ENCODE results near the gene ZNF451. TPM values are rescaled to one million over a fixed set of nuclear protein-coding genes. Genes with fewer than 3 reads are reported as not detected.

ZNF451 gene
- polyA plus RNA-seq, 1 donor from 2014 or later: 60.2 TPM

- H3K27me3 ChIP-seq (ENCODE audit: insufficient read depth, low read depth, low read length): no peaks in the 10 kb centered on the region
- no peaks in the 10 kb centered on the region for H3K9me3 ChIP-seq (ENCODE audit: low read length)
- no peak overlapping the region for H3K4me3 ChIP-seq (ENCODE audit: low read length)
- H2AFZ ChIP-seq (ENCODE audit: low read depth, low read length): no peak overlapping the region
- no peaks in the 10 kb centered on the region for H3F3A ChIP-seq (ENCODE audit: insufficient read depth, low read length, poor library complexity, severe bottlenecking)
- H3K27ac ChIP-seq (ENCODE audit: low read length): no peak overlapping the region
- H4K20me1 ChIP-seq (ENCODE audit: insufficient read depth): no peaks in the 10 kb centered on the region
- H3K36me3 ChIP-seq (ENCODE audit: insufficient read depth, low read length): no peaks in the 10 kb centered on the region
- no peaks in the 10 kb centered on the region for H3K79me2 ChIP-seq (replicated peaks; ENCODE audit: insufficient read depth, low read length)
- no peaks in the 10 kb centered on the region for H3K9me2 ChIP-seq (ENCODE audit: insufficient read depth, low read length)
- TF ChIP-seq SMC3 (conservative IDR thresholded peaks at IDR 0.05; ENCODE audit: poor library complexity) (no peak), RAD21 (conservative IDR thresholded peaks at IDR 0.05) (no peak), TAF1 (IDR thresholded peaks at IDR 0.05; ENCODE audit: low read depth) (no peak), MXI1 (conservative IDR thresholded peaks at IDR 0.05; ENCODE audit: poor library complexity, severe bottlenecking) (no peak), EP300 (conservative IDR thresholded peaks at IDR 0.05; ENCODE audit: poor library complexity, severe bottlenecking) (no peak), EZH2 (IDR thresholded peaks at IDR 0.05; ENCODE audit: borderline replicate concordance, insufficient read depth, low read length, poor library complexity, severe bottlenecking) (no peak), REST (IDR thresholded peaks at IDR 0.05; ENCODE audit: borderline replicate concordance) (no peak)
- H3K4me2 ChIP-seq (ENCODE audit: low read length): no peak overlapping the region
- no peak overlapping the region for H3K9ac ChIP-seq (ENCODE audit: low read length)
These were observed 68.7 kb downstream of the ZNF451 start for GRCh38 chr6:57158658-57159057.

DNA sequence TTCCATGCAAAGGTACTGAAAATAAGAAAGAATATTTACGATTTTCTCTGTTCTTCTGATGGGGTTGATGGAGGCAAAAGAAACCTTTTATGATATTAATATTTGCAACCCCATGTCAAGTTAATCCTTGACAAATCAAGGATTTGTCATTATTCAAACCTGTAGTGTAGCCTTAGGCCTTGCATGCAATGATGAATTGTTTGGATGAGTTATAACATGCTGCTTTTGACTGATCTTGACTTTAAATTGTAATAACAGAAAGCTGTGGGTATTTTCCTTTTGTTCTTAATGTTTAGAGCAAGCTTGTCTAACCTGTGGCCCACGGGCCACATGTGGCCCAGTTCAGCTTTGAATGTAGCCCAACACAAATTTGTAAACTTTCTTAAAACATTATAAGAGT is 69.1 kb downstream of the ZNF451 start:
- no peaks in the 10 kb centered on the region for H3K27me3 ChIP-seq (ENCODE audit: insufficient read depth, low read depth, low read length)
- H3K79me2 ChIP-seq (replicated peaks; ENCODE audit: insufficient read depth, low read length): no peaks in the 10 kb centered on the region
- TF ChIP-seq CTCF (IDR thresholded peaks at IDR 0.05; ENCODE audit: poor library complexity, severe bottlenecking): no peak
- TF ChIP-seq POLR2AphosphoS5 (IDR thresholded peaks at IDR 0.05): no peak
- no peak for TF ChIP-seq REST (IDR thresholded peaks at IDR 0.05; ENCODE audit: borderline replicate concordance)
- no peak for TF ChIP-seq RAD21 (conservative IDR thresholded peaks at IDR 0.05)
- TF ChIP-seq SMC3 (conservative IDR thresholded peaks at IDR 0.05; ENCODE audit: poor library complexity): no peak
- TF ChIP-seq EP300 (conservative IDR thresholded peaks at IDR 0.05; ENCODE audit: poor library complexity, severe bottlenecking): no peak
- TF ChIP-seq EZH2 (IDR thresholded peaks at IDR 0.05; ENCODE audit: borderline replicate concordance, insufficient read depth, low read length, poor library complexity, severe bottlenecking): no peak
- no peak for TF ChIP-seq MXI1 (conservative IDR thresholded peaks at IDR 0.05; ENCODE audit: poor library complexity, severe bottlenecking)
- no peak for TF ChIP-seq TAF1 (IDR thresholded peaks at IDR 0.05; ENCODE audit: low read depth)
- H3K4me3 ChIP-seq (ENCODE audit: low read length): no peak overlapping the region
- H3K9me2 ChIP-seq (ENCODE audit: insufficient read depth, low read length): no peaks in the 10 kb centered on the region
- H3K27ac ChIP-seq (ENCODE audit: low read length): no peak overlapping the region
- no peaks in the 10 kb centered on the region for H3F3A ChIP-seq (ENCODE audit: insufficient read depth, low read length, poor library complexity, severe bottlenecking)
- peaks cover 3% of the 10 kb centered on the region for H3K36me3 ChIP-seq (ENCODE audit: insufficient read depth, low read length)
- H3K9ac ChIP-seq (ENCODE audit: low read length): no peak overlapping the region
- no peak overlapping the region for H2AFZ ChIP-seq (ENCODE audit: low read depth, low read length)
- no peaks in the 10 kb centered on the region for H3K9me3 ChIP-seq (ENCODE audit: low read length)
- no peak overlapping the region for H3K4me2 ChIP-seq (ENCODE audit: low read length)
- no peaks in the 10 kb centered on the region for H4K20me1 ChIP-seq (ENCODE audit: insufficient read depth)

Measured in neural cell (in vitro differentiated cells).